K562 (cell line): ENCODE measurements around the gene COPA. TPM values are rescaled to one million over a fixed set of nuclear protein-coding genes. Genes with fewer than 3 reads are reported as not detected.
A peak's percentile ranks its signal among the peaks of the same experiment; 100 is the strongest.

Experiments used
- FOXJ2 ChIP-seq: fragments of 200-800 bp; sonication (Bioruptor generic); IDR thresholded peaks from 2 replicates; pipeline ENCODE4 v1.6.1; 2016; ENCODE audit warnings: missing genetic modification characterization, missing compliant biosample characterization
- GTF2E2 ChIP-seq: fragments of 200-800 bp; sonication (Bioruptor generic); IDR thresholded peaks from 2 replicates; pipeline ENCODE4 v1.6.1; 2016; ENCODE audit warnings: missing genetic modification characterization, missing compliant biosample characterization
- HEY1 ChIP-seq: fragments of 250-450 bp; sonication (Bioruptor Pico); IDR thresholded peaks from 2 replicates; pipeline ENCODE4 v1.5.0; 2020; ENCODE audit warnings: mild to moderate bottlenecking, moderate library complexity, borderline replicate concordance
- SLC30A9 ChIP-seq: fragments of 250-450 bp; sonication (Bioruptor Pico); IDR thresholded peaks from 2 replicates; pipeline ENCODE4 v1.8.0; 2022; ENCODE audit warnings: mild to moderate bottlenecking, moderate library complexity
- TAF1 ChIP-seq: IDR thresholded peaks from 2 replicates; pipeline ENCODE4 v1.6.1; 2011; ENCODE audit warnings: mild to moderate bottlenecking, low read length, moderate library complexity; ENCODE audit not compliant: insufficient read depth, control insufficient read depth, severe bottlenecking; ENCODE audit errors: extremely low read depth
- ZNF165 ChIP-seq: fragments of 250-450 bp; sonication (Bioruptor Pico); IDR thresholded peaks from 2 replicates; pipeline ENCODE4 v1.4.0; 2020; ENCODE audit warnings: borderline replicate concordance
- ZNF24 ChIP-seq: fragments of 450-650 bp; IDR thresholded peaks from 2 replicates; pipeline ENCODE4 v1.6.1; 2016
- ZNF407 ChIP-seq: fragments of 450-650 bp; IDR thresholded peaks from 2 replicates; pipeline ENCODE4 v1.6.1; 2016; ENCODE audit warnings: low read depth
- ZNF586 ChIP-seq: fragments of 450-650 bp; formaldehyde crosslinking; conservative IDR thresholded peaks from 2 replicates; pipeline ENCODE4 v1.4.0; 2020; ENCODE audit warnings: mild to moderate bottlenecking, moderate library complexity
- ZNF644 ChIP-seq: fragments of 200-800 bp; sonication (Bioruptor generic); IDR thresholded peaks from 2 replicates; pipeline ENCODE4 v1.6.1; 2016; ENCODE audit warnings: low read depth, missing genetic modification characterization, missing compliant biosample characterization
- polyA plus RNA-seq, 8 experiments: library from polyadenylated mRNA; depleted of rRNA in 4 of 8; stranded (reverse) in 5 of 8; unstranded in 3 of 8; fragments of >200 nt; fragmentation: Nextera tagmentation in 2 of 8; fragmentation: Illumina TruSeq in 1 of 8; extraction: Ambion mirVana in 2 of 8; extraction: Trizol in 1 of 8; gene quantifications; 2 replicates each; pipeline versions ENCODE4 v1.2.1 to v1.2.3, GENCODE V29; 2011 to 2014; ENCODE audit warnings: inconsistent platforms in 1 of 8, missing spikeins in 1 of 8
- total RNA-seq, 7 experiments: library from RNA; depleted of rRNA in 6 of 7; stranded (reverse); fragments of >200 nt in 6 of 7; fragmentation: Illumina TruSeq in 2 of 7; extraction: Trizol in 2 of 7; gene quantifications; 2 replicates each; pipeline versions ENCODE4 v1.2.1 to v1.2.3, GENCODE V29; 2011 to 2021; ENCODE audit warnings: low replicate concordance in 1 of 7
- TF ChIP-seq, protein P1 (sequence below): fragments of 450-650 bp; IDR thresholded peaks from 2 replicates; pipeline ENCODE4 v1.6.1; 2017; ENCODE audit warnings: antibody characterized with exemption

The COPA gene
- total and polyA plus RNA-seq, 9 of the 15 experiments (the other 6 are each of a cell fraction or from before 2014, with no cell fraction given), result 49.8 to 222 (median 110) TPM

GRCh38 chr1:160362168-160362957 lies 19.3 kb upstream of the COPA start (continued):
- TF ChIP-seq ZNF407 (no peak; the same call in 1 of the 2 replicates), ZNF586 (CRISPR knock-in tag) (no peak), GTF2E2 (tag) (peak; percentile 75), ZNF165 (CRISPR knock-in tag) (no peak), HEY1 (no peak), SLC30A9 (no peak), TAF1 (no peak), ZNF644 (0 out of 2 replicates have a peak, but pooled peaks have one; percentile 47), ZNF24 (no peak), FOXJ2 (peak; percentile 48; the same call in 1 of the 2 replicates)
- TF ChIP-seq, protein P1, sequence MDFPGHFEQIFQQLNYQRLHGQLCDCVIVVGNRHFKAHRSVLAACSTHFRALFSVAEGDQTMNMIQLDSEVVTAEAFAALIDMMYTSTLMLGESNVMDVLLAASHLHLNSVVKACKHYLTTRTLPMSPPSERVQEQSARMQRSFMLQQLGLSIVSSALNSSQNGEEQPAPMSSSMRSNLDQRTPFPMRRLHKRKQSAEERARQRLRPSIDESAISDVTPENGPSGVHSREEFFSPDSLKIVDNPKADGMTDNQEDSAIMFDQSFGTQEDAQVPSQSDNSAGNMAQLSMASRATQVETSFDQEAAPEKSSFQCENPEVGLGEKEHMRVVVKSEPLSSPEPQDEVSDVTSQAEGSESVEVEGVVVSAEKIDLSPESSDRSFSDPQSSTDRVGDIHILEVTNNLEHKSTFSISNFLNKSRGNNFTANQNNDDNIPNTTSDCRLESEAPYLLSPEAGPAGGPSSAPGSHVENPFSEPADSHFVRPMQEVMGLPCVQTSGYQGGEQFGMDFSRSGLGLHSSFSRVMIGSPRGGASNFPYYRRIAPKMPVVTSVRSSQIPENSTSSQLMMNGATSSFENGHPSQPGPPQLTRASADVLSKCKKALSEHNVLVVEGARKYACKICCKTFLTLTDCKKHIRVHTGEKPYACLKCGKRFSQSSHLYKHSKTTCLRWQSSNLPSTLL, result no peak
